ENCODE results near the gene SRD5A3. TPM values are rescaled to one million over a fixed set of nuclear protein-coding genes. Genes with fewer than 3 reads are reported as not detected.

The SRD5A3 gene
- total and polyA plus RNA-seq, 9 of the 15 experiments (the other 6 are each of a cell fraction or from before 2014, with no cell fraction given) = 2.5 to 37.0 (median 13.3) TPM

- no peak for TF ChIP-seq RAD21 (CRISPR knock-in tag; conservative IDR thresholded peaks at IDR 0.05 in 1 of 2, IDR thresholded peaks at IDR 0.05 in 1 of 2)
- TF ChIP-seq HDAC3 (IDR thresholded peaks at IDR 0.05; ENCODE audit: borderline replicate concordance, partially characterized antibody) = peak; percentile 88
- TF ChIP-seq CGGBP1 (CRISPR knock-in tag; IDR thresholded peaks at IDR 0.05) = no peak
- TF ChIP-seq RAD51 (IDR thresholded peaks at IDR 0.05; ENCODE audit: borderline replicate concordance, low read depth) = peak; percentile 27; the same call in 1 of the 2 replicates
- TF ChIP-seq RUNX1 (IDR thresholded peaks at IDR 0.05; ENCODE audit: low read depth) = peak; percentile 78
- no peak for TF ChIP-seq ZNF76 (CRISPR knock-in tag; IDR thresholded peaks at IDR 0.05; ENCODE audit: borderline replicate concordance)
- TF ChIP-seq USF2 (CRISPR knock-in tag; IDR thresholded peaks at IDR 0.05) = no peak
- TF ChIP-seq SFPQ (IDR thresholded peaks at IDR 0.05; ENCODE audit: low read depth, low read length) = no peak
- TF ChIP-seq KLF1 (tag; IDR thresholded peaks at IDR 0.05) = 0 out of 2 replicates have a peak, but pooled peaks have one; percentile 47
- TF ChIP-seq KDM4B (IDR thresholded peaks at IDR 0.05; ENCODE audit: borderline replicate concordance in 2 of 2, low read depth in 1 of 2) = no peak
- peak in 1 of 2 experiments; percentile 44 for TF ChIP-seq NCOA2 (IDR thresholded peaks at IDR 0.05; ENCODE audit: partially characterized antibody in 2 of 2)
- no peak for TF ChIP-seq TCF7 (IDR thresholded peaks at IDR 0.05; ENCODE audit: borderline replicate concordance)
- TF ChIP-seq GTF2A2 (tag; IDR thresholded peaks at IDR 0.05) = no peak
- no peak for TF ChIP-seq ZNF785 (CRISPR knock-in tag; IDR thresholded peaks at IDR 0.05)
- no peak for TF ChIP-seq NFXL1 (CRISPR knock-in tag; IDR thresholded peaks at IDR 0.05)
- no peak for TF ChIP-seq SIX5 (IDR thresholded peaks at IDR 0.05; ENCODE audit: borderline replicate concordance in 1 of 2, insufficient read depth in 1 of 2, low read depth in 1 of 2, low read length in 2 of 2)
- TF ChIP-seq SMARCE1 (IDR thresholded peaks at IDR 0.05) = peak; percentile 96
- 0 out of 2 replicates have a peak, but pooled peaks have one; percentile 21 for TF ChIP-seq MEF2D (tag; conservative IDR thresholded peaks at IDR 0.05; ENCODE audit: low read depth)
- no peak for TF ChIP-seq TOE1 (IDR thresholded peaks at IDR 0.05; ENCODE audit: borderline replicate concordance)
- TF ChIP-seq TOE1 (CRISPR knock-in tag; IDR thresholded peaks at IDR 0.05; ENCODE audit: borderline replicate concordance, low read depth) = no peak
- TF ChIP-seq SRSF1 (IDR thresholded peaks at IDR 0.05; ENCODE audit: low read depth, low read length) = no peak
- TF ChIP-seq ATF7 (IDR thresholded peaks at IDR 0.05) = peak; percentile 81
- TF ChIP-seq HMBOX1 (IDR thresholded peaks at IDR 0.05) = peak; percentile 38; the same call in 1 of the 2 replicates
- TF ChIP-seq BRD9 (IDR thresholded peaks at IDR 0.05; ENCODE audit: low read depth, partially characterized antibody) = no peak
- no peak for TF ChIP-seq ZNF121 (CRISPR knock-in tag; conservative IDR thresholded peaks at IDR 0.05)
- TF ChIP-seq LCOR (CRISPR knock-in tag; IDR thresholded peaks at IDR 0.05) = 0 out of 2 replicates have a peak, but pooled peaks have one; percentile 58
Observed at GRCh38 chr4:55386840-55387239, 40.8 kb downstream of the SRD5A3 start (continued).
